HG03060 (cell line): Measurements from ENCODE around the gene HINFP.
"Not testable (repeated sequence)": the region's sequence is repeated elsewhere in the genome, so short reads cannot be mapped to it uniquely, and the experiment has no call there.

Source experiments
- ATAC-seq: cut with Tn5 transposase; IDR thresholded peaks from one replicate; pipeline ENCODE4 v1.9.1; 2021; ENCODE audit warnings: low read depth, moderate number of reproducible peaks; ENCODE audit not compliant: unreplicated experiment

HINFP gene

DNA sequence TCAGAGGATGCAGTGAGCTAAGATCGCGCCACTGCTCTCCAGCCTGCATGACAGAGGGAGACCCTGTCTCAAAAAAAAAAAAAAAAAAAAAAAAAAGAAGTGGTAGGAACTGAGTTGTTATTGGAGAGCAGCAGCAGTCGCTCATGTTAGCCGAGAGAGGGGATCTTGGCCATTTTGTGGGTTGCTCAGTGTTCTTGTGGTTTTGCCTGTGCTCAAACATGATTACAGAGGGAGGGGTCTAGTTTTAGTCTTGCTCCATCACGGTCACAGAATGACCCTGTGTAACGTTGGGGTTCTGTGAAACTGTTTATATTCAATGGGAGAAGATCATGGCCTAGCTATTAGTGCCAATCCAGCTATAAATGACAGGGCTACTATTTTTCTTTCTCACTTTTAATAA, 21.7 kb upstream of the HINFP start:
- ATAC-seq: no peak

DNA sequence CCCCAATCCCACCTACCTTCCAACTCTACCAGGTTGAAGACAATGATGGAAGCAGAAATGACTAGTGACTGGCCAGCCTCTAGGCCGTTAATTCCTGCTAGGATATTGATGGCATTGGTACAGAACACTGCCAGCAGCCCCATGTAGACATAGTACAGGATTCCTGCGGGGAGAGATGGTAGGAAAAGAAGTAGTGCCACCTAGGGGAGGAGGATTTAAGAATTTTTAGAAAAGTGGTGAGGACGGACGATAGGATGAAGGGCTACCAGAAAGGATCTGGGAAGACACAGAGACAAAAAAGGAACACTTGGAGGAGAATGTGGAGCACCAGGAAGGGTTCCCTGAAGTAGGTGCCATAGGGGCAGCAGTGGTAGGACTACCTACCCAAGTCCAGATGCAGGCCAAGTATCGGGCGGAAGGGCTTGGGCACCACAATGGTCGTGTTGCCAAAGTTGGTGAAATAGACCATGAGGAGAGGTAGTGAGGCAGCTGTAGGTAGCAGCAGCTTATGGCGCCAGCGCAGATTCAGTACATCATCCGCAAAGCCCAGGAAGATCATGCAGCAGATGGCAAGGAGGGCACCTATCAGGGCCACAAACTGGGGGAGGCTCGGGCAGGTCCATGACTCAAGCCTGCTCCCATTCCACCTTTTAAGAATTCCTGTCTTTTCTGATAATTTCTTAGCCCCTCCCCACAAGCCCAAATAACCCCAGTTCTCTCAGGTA, 21.0 kb upstream of the HINFP start:
- no peak for ATAC-seq

DNA sequence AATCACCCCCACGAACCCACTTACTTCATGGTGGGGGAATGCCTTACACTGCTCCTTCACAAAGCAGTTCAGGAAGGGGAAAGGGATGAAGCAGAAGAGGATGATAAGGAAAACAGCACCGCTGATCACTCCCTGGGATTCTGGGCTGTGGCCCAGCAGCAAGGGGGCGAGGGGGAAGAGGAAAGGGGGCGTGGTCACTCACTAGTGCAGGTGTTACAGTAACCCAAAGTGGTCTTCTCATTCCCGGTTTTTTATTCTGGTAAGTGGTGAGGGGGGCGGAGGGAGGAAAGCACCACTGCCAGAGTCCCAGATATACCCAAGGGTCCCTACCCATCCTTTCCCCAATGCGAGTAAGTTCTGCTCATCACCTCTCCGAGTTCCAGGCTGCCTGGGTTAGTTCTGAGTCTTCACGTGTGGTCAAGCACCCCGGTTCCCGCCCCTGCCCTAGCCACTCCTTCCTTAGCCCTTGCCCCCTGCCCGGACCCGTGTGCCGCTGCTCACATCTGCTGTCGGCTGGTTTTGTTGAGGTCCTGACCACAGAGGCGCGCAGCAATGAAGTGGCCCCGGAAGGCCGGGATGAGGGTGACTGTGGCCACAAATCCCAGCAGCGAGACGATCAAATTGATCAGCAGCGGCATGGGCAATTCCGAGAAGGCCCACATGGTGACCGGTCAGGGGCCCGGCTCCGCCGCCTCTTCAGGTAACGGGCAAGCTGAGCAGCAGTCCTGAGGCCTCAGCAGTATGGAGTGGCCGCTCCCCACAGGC, 20.2 kb upstream of the HINFP start:
- no peak for ATAC-seq

DNA sequence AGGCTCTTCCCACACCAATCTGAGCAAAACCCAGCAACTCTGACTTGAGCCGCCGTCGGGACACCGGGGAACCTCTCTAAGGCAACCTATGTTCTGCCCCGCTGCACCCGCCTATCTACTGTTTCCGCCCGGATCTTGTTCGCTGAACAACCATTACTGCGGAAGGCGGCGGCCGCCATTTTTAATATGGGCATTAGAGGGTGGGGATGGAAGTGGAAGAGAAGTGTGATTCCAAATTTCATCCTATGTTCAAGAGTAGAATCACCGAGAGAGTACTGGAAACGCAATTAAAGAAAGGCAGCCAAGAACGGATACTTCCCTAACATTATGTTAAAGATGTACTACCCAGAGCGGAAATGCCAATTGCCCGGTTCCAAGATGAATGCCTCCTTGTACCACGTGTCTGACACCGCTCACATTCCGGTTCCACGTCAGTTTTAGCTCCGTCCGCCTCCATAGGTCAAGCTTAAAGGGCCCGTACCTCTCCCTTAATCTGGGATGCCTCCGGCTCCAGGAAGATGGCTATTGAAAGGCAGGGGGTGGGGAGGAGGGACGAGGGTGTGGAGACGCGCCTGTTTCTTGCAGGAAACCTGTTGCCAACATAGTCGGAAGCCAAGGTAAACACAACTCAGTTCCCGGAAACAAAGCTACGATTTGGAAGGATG, 19.5 kb upstream of the HINFP start, which contains the start of gene DPAGT1:
TSS of gene DPAGT1 (minus strand) at position 95 of the 665 bp plus-strand sequence. CDS start 198 bp downstream, outside the sequence.
- ATAC-seq: peak; percentile 60

DNA sequence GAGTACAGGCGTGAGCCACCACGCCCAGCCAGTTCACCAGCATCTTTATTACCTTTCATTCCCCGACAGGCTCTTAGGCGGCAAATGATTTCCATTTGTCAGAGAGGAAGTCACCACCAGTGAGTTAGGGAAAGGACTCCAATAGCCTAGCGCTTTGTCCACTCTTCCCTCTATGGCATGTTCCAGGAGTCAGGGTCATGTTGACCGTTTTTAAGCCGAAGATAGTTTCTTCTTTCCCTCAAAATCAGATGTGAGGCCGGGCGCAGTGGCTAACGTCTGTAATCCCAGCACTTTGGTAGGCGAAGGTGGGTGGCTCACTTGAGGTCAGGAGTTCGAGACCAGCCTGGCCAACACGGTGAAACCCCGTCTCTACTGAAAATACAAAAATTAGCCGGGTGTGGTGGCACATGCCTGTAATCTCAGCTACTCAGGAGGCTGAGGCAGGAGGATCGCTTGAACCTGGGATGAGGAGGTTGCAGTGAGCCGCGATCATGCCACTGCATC, 18.2 kb upstream of the HINFP start:
- not testable (repeated sequence) for ATAC-seq

DNA sequence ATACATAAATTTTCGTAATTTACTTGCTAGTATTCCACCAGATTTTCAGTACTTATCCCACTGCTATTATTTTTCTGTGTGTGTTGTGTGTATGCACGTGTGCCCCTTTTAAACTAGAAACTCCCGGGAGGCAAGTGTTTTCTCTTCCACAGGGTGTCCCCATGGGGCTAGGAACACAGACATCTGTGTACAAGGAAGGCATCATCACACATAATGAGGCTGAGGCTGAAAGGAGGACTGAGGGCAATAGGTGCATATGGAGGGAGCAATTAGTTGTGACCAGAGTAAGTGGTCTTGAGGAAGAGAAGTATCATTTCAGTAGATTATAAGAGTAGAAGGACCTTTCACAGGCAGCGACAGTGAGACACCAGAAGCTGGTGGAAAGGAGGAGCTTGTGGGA, 17.6 kb upstream of the HINFP start:
- ATAC-seq: no peak

DNA sequence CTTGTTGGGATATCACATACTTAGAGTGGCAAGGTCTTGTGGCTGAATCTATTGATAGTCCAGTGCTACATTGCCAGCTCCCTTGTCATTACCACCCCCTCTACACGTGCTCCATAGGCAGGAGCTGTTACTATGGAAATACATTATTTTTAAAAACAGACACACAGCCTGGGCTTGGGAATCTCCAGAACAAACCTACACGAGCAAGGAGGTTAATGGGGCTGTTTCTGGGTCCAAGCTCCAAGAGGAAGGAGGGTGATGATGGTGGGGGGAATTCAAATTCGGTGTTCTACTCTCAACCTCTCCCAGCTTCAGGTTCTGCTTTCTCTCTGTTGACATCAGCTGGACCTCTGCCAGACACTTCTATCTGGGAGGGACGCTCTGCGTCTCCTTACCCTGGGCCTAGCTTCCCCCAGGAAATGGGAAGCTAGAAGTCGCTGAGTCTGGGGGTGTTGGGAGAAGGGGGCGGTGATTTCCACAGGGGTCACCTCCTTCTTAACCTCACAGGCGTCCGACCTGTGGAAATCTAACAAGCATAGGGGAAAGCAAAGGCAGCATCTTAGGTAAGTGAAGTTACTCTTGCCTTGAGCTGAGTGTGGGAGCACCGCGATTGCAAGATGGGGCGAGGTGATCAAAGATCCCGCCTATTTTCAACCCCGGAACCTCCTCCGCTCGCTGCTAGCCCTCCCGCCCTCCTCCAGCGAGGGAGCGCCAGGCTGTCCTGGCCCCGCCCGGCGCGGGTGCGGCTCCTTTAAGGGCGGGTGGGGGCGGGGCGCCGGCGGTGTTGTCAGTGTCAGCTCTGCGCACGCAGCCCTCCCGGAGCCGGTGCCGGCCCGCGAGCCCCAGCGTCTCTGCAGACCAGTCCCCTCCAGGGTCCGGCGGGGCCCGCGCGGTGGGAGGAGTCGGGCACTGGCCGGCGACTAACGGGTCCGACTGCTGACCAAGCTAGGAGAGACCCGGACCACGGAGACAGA, 14.5 kb upstream of the HINFP start, which contains the start of gene C2CD2L:
TSS of gene C2CD2L (plus strand) at position 781 of the 974 bp plus-strand sequence. CDS start 398 bp downstream, outside the sequence.
- peak; percentile 40 for ATAC-seq

DNA sequence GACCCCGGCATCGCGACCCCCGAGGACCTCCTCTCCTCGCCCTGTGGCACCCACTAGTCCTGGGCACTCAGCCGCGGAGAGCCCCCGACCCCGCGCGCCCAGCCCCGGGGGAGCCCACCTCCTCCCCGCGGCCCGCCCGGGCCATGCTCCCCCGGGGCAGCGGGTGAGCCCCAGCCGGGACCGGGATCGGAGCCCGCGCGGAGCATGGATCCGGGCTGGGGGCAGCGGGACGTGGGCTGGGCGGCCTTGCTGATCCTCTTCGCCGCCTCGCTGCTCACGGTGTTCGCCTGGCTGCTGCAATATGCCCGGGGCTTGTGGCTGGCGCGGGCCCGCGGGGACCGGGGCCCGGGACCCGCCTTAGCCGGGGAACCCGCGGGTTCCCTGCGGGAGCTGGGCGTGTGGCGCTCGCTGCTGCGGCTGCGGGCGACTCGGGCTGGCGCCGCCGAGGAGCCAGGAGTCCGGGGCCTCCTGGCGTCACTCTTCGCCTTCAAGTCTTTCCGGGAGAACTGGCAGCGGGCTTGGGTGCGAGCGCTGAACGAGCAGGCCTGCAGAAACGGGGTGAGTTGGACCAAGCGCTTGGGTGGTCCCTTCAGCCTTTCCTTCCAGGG, 13.7 kb upstream of the HINFP start:
- no peak for ATAC-seq

DNA sequence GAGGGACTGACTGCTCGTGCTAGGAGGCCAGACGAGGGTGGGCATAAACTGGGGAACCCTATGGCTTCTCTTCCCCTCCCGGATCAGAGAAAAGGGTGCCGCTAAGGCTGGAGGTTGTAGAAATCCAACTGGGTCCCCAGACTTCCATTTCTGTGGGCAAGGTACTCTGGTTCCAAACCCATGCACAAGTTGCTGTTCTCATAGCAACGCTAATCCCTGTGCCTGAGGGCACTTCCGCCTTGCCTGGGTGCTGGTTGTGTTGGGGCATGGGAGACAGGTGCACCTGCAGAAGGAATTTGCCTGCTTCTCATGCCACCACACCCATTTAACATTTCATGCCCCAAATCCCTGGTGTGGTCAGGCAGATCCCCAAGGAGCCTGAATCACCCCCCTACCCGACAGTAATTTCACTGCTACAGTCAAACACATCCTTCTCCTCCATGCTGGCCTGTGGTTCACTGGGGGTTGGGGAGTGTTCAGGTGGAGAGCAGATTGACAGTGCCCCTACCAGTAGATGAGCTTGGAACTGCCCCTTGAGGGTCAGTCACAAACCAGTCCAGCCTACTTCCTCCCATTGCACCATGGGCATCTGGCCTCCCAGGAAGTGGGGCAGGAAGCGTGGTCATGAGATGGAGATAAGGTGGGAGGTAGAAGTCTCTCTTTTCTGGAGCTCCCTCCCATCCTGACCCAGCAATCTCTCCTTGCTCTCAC, 13.1 kb upstream of the HINFP start:
- no peak for ATAC-seq

DNA sequence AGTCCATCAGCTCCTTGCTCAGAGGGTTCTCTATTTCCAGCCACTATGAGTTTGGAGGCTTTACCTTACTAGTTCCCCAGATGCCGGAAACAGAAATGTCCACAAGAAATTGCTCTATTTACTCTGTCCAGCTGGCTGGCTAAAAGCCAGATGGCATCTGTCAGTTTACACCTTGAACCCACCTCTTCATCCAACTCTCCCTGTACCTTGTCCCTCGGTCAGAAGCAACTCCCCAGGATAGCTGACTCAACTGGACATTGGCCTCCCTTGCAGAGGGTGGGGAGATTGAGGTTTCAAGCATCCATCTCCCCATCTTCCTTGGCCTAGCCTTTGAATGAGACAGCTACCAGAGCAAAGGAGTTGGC, 12.5 kb upstream of the HINFP start:
- no peak for ATAC-seq

DNA sequence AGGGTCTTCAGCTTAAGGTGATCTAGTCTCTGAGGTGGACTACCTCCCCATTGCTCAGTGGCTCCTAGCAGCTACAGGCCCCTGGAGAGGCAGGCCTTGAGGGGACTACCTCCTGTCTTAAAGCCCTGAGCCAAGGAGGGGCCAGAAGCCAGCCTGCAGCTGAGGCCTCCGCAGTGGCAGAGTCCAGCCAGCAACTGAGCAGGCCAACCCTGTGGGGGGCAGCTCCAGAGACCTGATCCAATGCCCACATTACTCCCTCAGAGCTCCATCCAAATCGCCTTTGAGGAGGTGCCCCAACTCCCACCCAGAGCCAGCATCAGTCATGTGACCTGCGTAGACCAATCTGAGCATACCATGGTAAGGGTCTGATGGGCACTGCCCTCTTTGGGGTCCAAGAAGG, 11.5 kb upstream of the HINFP start:
- no peak for ATAC-seq

DNA sequence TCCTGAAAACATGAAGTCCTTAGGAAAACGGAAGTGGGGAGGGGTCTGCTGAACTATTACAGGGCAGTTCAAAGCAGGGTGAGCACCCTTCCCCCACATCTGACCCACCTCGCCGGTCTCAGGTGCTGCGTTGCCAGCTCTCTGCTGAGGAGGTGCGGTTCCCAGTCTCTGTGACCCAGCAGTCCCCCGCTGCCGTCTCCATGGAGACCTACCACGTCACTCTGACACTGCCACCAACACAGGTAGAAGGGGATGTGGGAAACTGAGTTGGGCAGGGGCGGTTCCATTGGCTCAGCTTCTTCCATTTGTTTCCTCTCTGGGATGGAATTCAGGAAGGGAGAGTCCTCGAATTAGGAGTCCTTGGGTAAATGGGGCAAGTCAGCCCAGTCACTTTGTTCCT, 10.9 kb upstream of the HINFP start:
- no peak for ATAC-seq

DNA sequence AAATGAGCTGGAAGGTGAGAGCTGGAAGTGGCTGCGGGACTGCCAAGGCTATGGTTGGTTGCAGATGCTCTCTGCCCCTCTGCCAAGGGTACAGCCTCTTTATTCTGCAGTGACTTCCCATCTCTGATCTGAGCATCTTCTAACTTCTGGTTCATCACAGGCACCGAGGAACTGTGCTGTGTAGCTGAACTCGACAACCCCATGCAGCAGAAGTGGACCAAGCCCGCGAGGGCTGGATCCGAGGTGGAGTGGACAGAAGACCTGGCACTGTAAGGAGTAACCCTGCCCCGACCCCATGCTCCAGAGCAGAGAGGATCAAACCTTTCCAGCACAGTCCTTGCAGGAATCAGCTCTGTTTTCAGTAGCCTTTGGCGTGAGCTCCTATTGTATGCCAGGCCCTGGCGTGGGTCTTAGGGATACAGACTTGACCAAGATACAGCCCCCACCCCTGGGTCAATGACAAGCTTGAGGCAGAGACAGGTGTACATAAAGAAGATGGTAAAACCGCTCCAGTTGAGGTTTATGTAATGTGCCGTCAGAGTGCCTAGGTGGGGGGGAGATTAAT, 9.9 kb upstream of the HINFP start:
- no peak for ATAC-seq

DNA sequence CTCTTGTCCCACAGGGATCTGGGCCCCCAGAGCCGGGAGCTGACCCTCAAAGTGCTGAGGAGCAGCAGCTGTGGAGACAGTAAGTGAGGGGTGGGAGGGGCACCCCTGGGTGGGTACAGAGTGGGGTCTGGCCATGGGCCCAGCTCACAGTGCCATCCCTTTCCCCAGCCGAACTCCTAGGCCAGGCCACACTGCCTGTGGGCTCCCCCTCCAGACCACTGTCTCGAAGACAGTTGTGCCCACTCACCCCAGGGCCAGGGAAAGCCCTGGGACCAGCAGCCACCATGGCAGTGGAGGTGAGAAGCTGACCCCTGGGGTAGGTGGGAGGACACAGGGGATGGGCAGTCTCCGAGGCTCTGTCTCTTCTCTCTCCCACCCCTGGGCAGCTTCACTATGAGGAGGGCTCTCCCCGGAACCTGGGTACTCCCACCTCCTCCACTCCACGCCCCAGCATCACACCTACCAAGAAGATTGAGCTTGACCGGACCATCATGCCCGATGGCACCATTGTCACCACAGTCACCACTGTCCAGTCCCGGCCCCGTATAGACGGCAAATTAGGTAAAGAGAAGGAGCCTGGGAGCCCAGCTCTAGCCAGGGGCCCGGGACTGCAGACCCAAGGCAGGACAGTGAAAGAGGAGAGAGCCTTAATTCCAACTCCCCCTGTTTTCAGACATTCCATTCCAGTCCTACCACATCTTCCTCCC, 8.9 kb upstream of the HINFP start:
- no peak for ATAC-seq

DNA sequence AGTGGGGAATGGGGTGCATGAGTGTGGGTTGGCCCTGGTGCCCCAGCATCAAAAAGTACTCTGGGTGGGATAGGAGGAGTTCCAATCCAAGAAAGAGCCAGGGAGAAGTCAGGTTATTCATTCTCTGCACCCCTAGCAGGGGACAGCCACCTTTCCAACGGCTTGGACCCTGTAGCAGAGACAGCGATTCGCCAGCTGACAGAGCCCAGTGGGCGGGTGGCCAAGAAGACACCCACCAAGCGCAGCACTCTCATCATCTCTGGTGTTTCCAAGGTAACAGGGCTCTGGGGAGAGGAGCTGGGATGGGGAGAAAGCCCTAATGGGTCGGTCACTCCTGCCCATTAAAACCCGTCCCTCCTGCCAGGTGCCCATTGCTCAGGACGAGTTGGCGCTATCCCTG, 7.7 kb upstream of the HINFP start:
- no peak for ATAC-seq

DNA sequence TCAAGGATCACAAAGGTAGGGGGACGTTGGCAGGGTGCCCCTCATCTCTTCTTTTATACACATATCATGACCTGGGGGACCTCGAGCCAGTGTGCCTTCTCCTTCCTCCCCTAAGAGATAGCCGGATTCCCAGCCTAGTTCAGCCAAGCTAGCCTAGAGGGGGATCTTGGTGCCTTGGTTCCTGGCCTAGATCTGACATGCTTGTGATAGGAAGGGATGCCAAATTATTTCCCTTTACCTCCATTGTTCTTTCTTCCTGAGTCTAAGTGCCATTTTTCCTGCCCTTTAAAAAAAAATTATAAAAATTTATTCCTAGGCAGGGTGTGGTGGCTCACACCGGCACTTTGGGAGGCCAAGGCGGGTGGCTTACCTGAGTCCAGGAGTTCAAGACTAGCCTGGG, 7.0 kb upstream of the HINFP start:
- ATAC-seq: no peak

DNA sequence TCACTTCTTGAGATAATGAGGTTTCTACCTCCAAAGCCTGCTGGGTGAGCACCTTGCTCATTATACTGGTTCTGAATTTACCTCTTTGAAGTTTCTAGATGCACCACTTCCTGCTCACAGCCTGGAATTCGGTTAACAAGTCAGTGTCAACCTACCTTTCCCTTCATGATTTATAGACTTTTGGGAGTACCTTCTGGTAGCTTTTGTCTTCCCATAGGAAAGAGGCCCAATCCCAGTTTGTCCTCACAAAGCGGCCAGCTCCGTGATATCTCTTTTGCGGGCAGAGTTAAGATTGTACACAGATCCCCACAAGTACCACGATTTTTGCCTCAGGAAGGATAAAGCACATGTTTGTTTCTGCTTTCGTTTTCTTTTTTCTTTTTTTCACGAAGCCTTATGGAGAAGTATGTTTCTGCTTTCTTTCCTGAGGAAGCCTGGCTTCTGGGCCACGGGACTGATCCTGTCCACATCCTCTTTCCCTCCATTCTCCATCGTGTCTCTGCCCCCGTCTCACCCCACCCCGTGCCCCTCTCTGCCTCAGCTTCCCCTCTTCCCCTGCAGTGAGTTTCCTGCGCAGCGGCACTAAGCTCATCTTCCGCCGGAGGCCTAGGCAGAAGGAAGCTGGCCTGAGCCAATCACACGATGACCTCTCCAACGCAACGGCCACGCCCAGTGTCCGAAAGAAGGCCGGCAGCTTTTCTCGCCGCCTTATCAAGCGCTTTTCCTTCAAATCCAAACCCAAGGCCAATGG, 5.7 kb upstream of the HINFP start:
- ATAC-seq: no peak
